Esophagus (tissue), 2 donors: ENCODE data around the gene SEC24D. TPM values are rescaled to one million over a fixed set of nuclear protein-coding genes. Genes with fewer than 3 reads are reported as not detected.

Source experiments
- H3K27ac ChIP-seq, 2 donors: one replicate each; pipeline ENCODE4 v1.5.1; 2013; ENCODE audit warnings: low read depth in 2 of 2, mild to moderate bottlenecking in 2 of 2, inconsistent platforms in 1 of 2, low read length in 1 of 2, moderate library complexity in 1 of 2
- H3K27me3 ChIP-seq, 2 donors: one replicate each; pipeline ENCODE4 v1.6.1; 2013; ENCODE audit warnings: low read length in 2 of 2, control low read depth in 1 of 2, mild to moderate bottlenecking in 1 of 2; ENCODE audit not compliant: insufficient read depth in 2 of 2, control insufficient read depth in 1 of 2
- H3K36me3 ChIP-seq, 2 donors: one replicate each; pipeline ENCODE4 v1.6.1; 2013; ENCODE audit warnings: low read length in 1 of 2; ENCODE audit not compliant: control insufficient read depth in 2 of 2, insufficient read depth in 2 of 2
- H3K4me1 ChIP-seq, 2 donors: one replicate each; pipeline ENCODE4 v1.6.1; 2013; ENCODE audit warnings: low read length in 1 of 2; ENCODE audit not compliant: control insufficient read depth in 2 of 2, insufficient read depth in 2 of 2
- H3K4me3 ChIP-seq, 2 donors: one replicate each; pipeline ENCODE4 v1.5.1; 2013; ENCODE audit warnings: low read length in 2 of 2, mild to moderate bottlenecking in 2 of 2, low read depth in 1 of 2, moderate library complexity in 1 of 2
- H3K9me3 ChIP-seq, 2 donors: one replicate each; pipeline ENCODE4 v1.6.1; 2013; ENCODE audit warnings: mild to moderate bottlenecking in 2 of 2, low read depth in 1 of 2, low read length in 1 of 2, moderate library complexity in 1 of 2; ENCODE audit not compliant: control insufficient read depth in 2 of 2, insufficient read depth in 1 of 2
- WGBS, 2 donors: extraction: QIAGEN DNeasy Blood & Tissue Kit; methylation state at CpG; one replicate each; pipeline ENCODE4 v1.1.7; 2013; 5-methylcytosine and 5-hydroxymethylcytosine counted together
- polyA plus RNA-seq, 2 donors: library from polyadenylated mRNA; stranded (reverse); fragments of 200-250 nt; gene quantifications; one replicate each; pipeline ENCODE4 v1.2.3, GENCODE V29; 2013
- donor health status: healthy with polysubstance abuse.
- donor health status: Bipolar disorder and iron deficiency.

Gene SEC24D
- polyA plus RNA-seq, 2 donors: 4.1 to 8.5 TPM

- H3K27ac ChIP-seq: no peak overlapping the region
- H3K36me3 ChIP-seq: peaks cover 2% of the 10 kb centered on the region in 2 donors
- no peaks in the 10 kb centered on the region for H3K4me1 ChIP-seq
- 81 to 84% methylated on average over 5 of the region's 5 CpGs for WGBS, 2 donors
- H3K9me3 ChIP-seq: no peaks in the 10 kb centered on the region
- H3K27me3 ChIP-seq: no peaks in the 10 kb centered on the region
- H3K4me3 ChIP-seq: no peak overlapping the region
These were observed 2.6 kb downstream of the SEC24D start for GRCh38 chr4:118833192-118833820.

GRCh38 chr4:118829107-118829506, 6.8 kb downstream of the SEC24D start:
- H3K4me1 ChIP-seq: peaks cover 0 to 3% of the 10 kb centered on the region in 2 donors
- WGBS, 2 donors: 83 to 97% methylated on average over 2 of the region's 2 CpGs
- no peak overlapping the region for H3K27ac ChIP-seq
- H3K36me3 ChIP-seq: peaks cover 2 to 4% of the 10 kb centered on the region in 2 donors
- no peak overlapping the region for H3K4me3 ChIP-seq
- H3K27me3 ChIP-seq: no peaks in the 10 kb centered on the region
- no peaks in the 10 kb centered on the region for H3K9me3 ChIP-seq

- WGBS, 2 donors: 65 to 74% methylated on average over 2 of the region's 2 CpGs
- no peak overlapping the region for H3K4me3 ChIP-seq
- H3K36me3 ChIP-seq: peaks cover 0 to 4% of the 10 kb centered on the region in 2 donors
- no peaks in the 10 kb centered on the region for H3K27me3 ChIP-seq
- H3K9me3 ChIP-seq: no peaks in the 10 kb centered on the region
- H3K27ac ChIP-seq: no peak overlapping the region
- H3K4me1 ChIP-seq: peaks cover 0 to 3% of the 10 kb centered on the region in 2 donors
These were observed 9.0 kb downstream of the SEC24D start for GRCh38 chr4:118826723-118827444.

GRCh38 chr4:118825799-118826198, 10.1 kb downstream of the SEC24D start:
- peaks cover 0 to 4% of the 10 kb centered on the region in 2 donors for H3K36me3 ChIP-seq
- no peak overlapping the region for H3K27ac ChIP-seq

GRCh38 chr4:118824141-118824540, 11.8 kb downstream of the SEC24D start:
- Histone ChIP-seq H3K4me3 (no peak overlapping the region), H3K4me1 (peaks cover 0 to 3% of the 10 kb centered on the region in 2 donors), H3K36me3 (peaks cover 0 to 4% of the 10 kb centered on the region in 2 donors), H3K27me3 (no peaks in the 10 kb centered on the region), H3K9me3 (no peaks in the 10 kb centered on the region), H3K27ac (no peak overlapping the region)
- WGBS, 2 donors: 69 to 78% methylated on average over 5 of the region's 5 CpGs

More at GRCh38 chr4:118825799-118826198, 10.1 kb downstream of the SEC24D start:
- Histone ChIP-seq H3K4me1 (peaks cover 0 to 3% of the 10 kb centered on the region in 2 donors), H3K9me3 (no peaks in the 10 kb centered on the region), H3K27me3 (no peaks in the 10 kb centered on the region), H3K4me3 (no peak overlapping the region)
- 69 to 81% methylated on average over 3 of the region's 3 CpGs for WGBS, 2 donors

- Histone ChIP-seq H3K27ac (no peak overlapping the region), H3K4me1 (peaks cover 0 to 3% of the 10 kb centered on the region in 2 donors), H3K27me3 (no peaks in the 10 kb centered on the region), H3K9me3 (no peaks in the 10 kb centered on the region), H3K4me3 (no peak overlapping the region), H3K36me3 (peaks cover 0 to 3% of the 10 kb centered on the region in 2 donors)
- WGBS, 2 donors: 29 to 37% methylated on average over 2 of the region's 2 CpGs
These were observed 12.5 kb downstream of the SEC24D start for GRCh38 chr4:118823471-118823870.

GRCh38 chr4:118821590-118822293, 14.2 kb downstream of the SEC24D start:
- Histone ChIP-seq H3K27ac (no peak overlapping the region), H3K9me3 (no peaks in the 10 kb centered on the region), H3K36me3 (peaks cover 0 to 2% of the 10 kb centered on the region in 2 donors), H3K27me3 (no peaks in the 10 kb centered on the region), H3K4me1 (no peaks in the 10 kb centered on the region), H3K4me3 (no peak overlapping the region)
- 79 to 88% methylated on average over 5 of the region's 5 CpGs for WGBS, 2 donors

GRCh38 chr4:118817178-118817930, 18.6 kb downstream of the SEC24D start:
- Histone ChIP-seq H3K27ac (no peak overlapping the region), H3K36me3 (peaks cover 5 to 16% of the 10 kb centered on the region in 2 donors), H3K4me1 (no peaks in the 10 kb centered on the region), H3K27me3 (no peaks in the 10 kb centered on the region), H3K4me3 (no peak overlapping the region), H3K9me3 (peaks cover 0 to 2% of the 10 kb centered on the region in 2 donors)
- WGBS, 2 donors: 90 to 96% methylated on average over 4 of the region's 4 CpGs

- Histone ChIP-seq H3K4me1 (no peaks in the 10 kb centered on the region), H3K27ac (no peak overlapping the region), H3K9me3 (peaks cover 0 to 2% of the 10 kb centered on the region in 2 donors), H3K4me3 (no peak overlapping the region), H3K27me3 (no peaks in the 10 kb centered on the region), H3K36me3 (peaks cover 7 to 19% of the 10 kb centered on the region in 2 donors)
- WGBS, 2 donors: 47 to 86% methylated on average over 1 of the region's 1 CpG
These were observed 19.3 kb downstream of the SEC24D start for GRCh38 chr4:118816538-118817177.
